KMS-11 (cell line): Measurements from ENCODE around the gene SEC22A.

Experiments
- H2AFZ ChIP-seq: fragments of 200-600 bp; sonication (generic); 2 replicates; pipeline ENCODE4 v1.6.1; 2016; ENCODE audit warnings: antibody characterized with exemption, mixed run types, low read depth
- H3K27ac ChIP-seq: fragments of 200-600 bp; sonication (generic); 2 replicates; pipeline ENCODE4 v1.6.1; 2016; ENCODE audit warnings: mild to moderate bottlenecking, mixed run types
- H3K27me3 ChIP-seq: fragments of 200-600 bp; sonication (generic); 2 replicates; pipeline ENCODE4 v1.6.1; 2017; ENCODE audit warnings: mild to moderate bottlenecking, low read depth, mixed run types, moderate library complexity; ENCODE audit not compliant: insufficient read depth
- H3K36me3 ChIP-seq: fragments of 200-600 bp; sonication (generic); 2 replicates; pipeline ENCODE4 v1.6.1; 2017; ENCODE audit warnings: mild to moderate bottlenecking, mixed run types; ENCODE audit not compliant: insufficient read depth
- H3K4me1 ChIP-seq: fragments of 200-600 bp; sonication (generic); 2 replicates; pipeline ENCODE4 v1.6.1; 2016; ENCODE audit warnings: mild to moderate bottlenecking, low read depth, mixed run types; ENCODE audit not compliant: poor library complexity, severe bottlenecking
- H3K4me2 ChIP-seq: fragments of 200-600 bp; sonication (generic); 2 replicates; pipeline ENCODE4 v1.7.0; 2016; ENCODE audit warnings: mild to moderate bottlenecking, mixed run types
- H3K4me3 ChIP-seq: fragments of 200-600 bp; sonication (generic); IDR thresholded peaks from 2 replicates; pipeline ENCODE4 v1.6.1; 2017; ENCODE audit warnings: low read depth, low read length, mixed read lengths; ENCODE audit not compliant: insufficient read depth
- H3K79me2 ChIP-seq: fragments of 200-600 bp; sonication (generic); 2 replicates; pipeline ENCODE4 v1.6.1; 2016; ENCODE audit warnings: low read depth, mixed run types; ENCODE audit not compliant: insufficient read depth
- H3K9ac ChIP-seq: fragments of 200-600 bp; sonication (generic); 2 replicates; pipeline ENCODE4 v1.6.1; 2016; ENCODE audit warnings: mild to moderate bottlenecking, mixed run types
- H4K20me1 ChIP-seq: fragments of 200-600 bp; sonication (generic); 2 replicates; pipeline ENCODE4 v1.6.1; 2016; ENCODE audit warnings: mild to moderate bottlenecking, mixed run types; ENCODE audit not compliant: insufficient read depth
- TF ChIP-seq, protein P1 (sequence below): fragments of 200-600 bp; sonication (generic); conservative IDR thresholded peaks from 2 replicates; pipeline ENCODE4 v1.6.1; 2017; ENCODE audit warnings: low read depth, mild to moderate bottlenecking, antibody characterized with exemption, low read length, moderate library complexity, mixed read lengths

Gene SEC22A

DNA sequence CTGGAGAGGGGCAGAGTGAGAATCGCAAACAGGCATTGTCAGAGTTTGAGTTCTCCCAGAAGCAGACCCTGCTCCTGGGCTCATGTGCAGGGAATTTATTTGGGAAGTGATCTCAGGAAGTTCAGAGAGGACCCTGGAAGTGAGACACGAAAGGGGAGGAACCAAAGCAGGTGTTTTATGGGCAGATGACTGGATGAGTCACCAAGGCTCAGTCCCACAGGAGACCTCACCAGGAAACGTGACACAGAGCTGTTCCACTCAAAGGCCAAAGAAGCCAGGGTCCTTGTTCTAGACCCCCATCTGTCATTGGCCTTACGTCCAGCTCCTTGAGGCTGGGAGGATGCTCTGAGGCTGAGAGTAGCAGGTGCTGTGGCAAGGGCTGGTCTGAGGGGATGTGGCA, 43.4 kb upstream of the SEC22A start:
- Histone ChIP-seq H3K9ac (no peak overlapping the region), H3K27ac (no peak overlapping the region), H3K79me2 (no peaks in the 10 kb centered on the region), H3K27me3 (no peaks in the 10 kb centered on the region), H2AFZ (no peak overlapping the region), H3K4me2 (no peak overlapping the region), H3K4me3 (no peak overlapping the region), H3K4me1 (no peaks in the 10 kb centered on the region), H3K36me3 (no peaks in the 10 kb centered on the region; the same call in 1 of the 2 replicates), H4K20me1 (no peaks in the 10 kb centered on the region)
- TF ChIP-seq, protein P1, sequence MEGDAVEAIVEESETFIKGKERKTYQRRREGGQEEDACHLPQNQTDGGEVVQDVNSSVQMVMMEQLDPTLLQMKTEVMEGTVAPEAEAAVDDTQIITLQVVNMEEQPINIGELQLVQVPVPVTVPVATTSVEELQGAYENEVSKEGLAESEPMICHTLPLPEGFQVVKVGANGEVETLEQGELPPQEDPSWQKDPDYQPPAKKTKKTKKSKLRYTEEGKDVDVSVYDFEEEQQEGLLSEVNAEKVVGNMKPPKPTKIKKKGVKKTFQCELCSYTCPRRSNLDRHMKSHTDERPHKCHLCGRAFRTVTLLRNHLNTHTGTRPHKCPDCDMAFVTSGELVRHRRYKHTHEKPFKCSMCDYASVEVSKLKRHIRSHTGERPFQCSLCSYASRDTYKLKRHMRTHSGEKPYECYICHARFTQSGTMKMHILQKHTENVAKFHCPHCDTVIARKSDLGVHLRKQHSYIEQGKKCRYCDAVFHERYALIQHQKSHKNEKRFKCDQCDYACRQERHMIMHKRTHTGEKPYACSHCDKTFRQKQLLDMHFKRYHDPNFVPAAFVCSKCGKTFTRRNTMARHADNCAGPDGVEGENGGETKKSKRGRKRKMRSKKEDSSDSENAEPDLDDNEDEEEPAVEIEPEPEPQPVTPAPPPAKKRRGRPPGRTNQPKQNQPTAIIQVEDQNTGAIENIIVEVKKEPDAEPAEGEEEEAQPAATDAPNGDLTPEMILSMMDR, result no peak

GRCh38 chr3:123158899-123159390, 42.8 kb upstream of the SEC22A start:
- Histone ChIP-seq H3K4me1 (no peaks in the 10 kb centered on the region), H3K36me3 (no peaks in the 10 kb centered on the region; the same call in 1 of the 2 replicates)

GRCh38 chr3:123159926-123160635, 41.7 kb upstream of the SEC22A start:
- Histone ChIP-seq H3K4me1 (no peaks in the 10 kb centered on the region), H3K27me3 (no peaks in the 10 kb centered on the region), H2AFZ (no peak overlapping the region), H4K20me1 (no peaks in the 10 kb centered on the region), H3K4me3 (no peak overlapping the region), H3K4me2 (no peak overlapping the region), H3K9ac (no peak overlapping the region), H3K27ac (no peak overlapping the region), H3K79me2 (no peaks in the 10 kb centered on the region), H3K36me3 (peaks cover 7% of the 10 kb centered on the region; the same call in 1 of the 2 replicates)
- TF ChIP-seq, protein P1, result no peak

More at GRCh38 chr3:123158899-123159390, 42.8 kb upstream of the SEC22A start:
- Histone ChIP-seq H2AFZ (no peak overlapping the region), H3K4me2 (no peak overlapping the region), H3K27ac (no peak overlapping the region), H3K27me3 (no peaks in the 10 kb centered on the region), H3K79me2 (no peaks in the 10 kb centered on the region), H3K9ac (no peak overlapping the region), H3K4me3 (no peak overlapping the region), H4K20me1 (no peaks in the 10 kb centered on the region)
- TF ChIP-seq, protein P1, result no peak

DNA sequence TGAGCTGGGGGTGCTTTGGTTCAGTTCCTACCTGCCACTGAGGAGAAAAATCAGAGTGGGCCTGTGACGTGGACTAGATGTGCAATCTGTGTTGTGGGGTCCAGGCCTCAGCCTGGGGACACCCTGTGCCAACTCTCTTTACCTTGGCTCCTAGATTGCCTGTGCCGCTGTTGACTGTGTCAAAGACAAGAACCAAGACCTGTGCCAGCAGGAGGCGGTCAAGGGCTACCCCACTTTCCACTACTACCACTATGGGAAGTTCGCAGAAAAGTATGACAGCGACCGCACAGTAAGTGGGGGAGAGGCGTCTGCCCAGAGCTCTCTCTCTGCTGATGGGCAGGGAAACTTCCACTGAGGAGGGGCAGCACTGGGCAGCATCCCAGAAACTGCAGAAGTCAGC, 40.6 kb upstream of the SEC22A start:
- Histone ChIP-seq H3K9ac (no peak overlapping the region), H3K36me3 (peaks cover 7% of the 10 kb centered on the region; the same call in 1 of the 2 replicates), H3K27me3 (no peaks in the 10 kb centered on the region), H4K20me1 (no peaks in the 10 kb centered on the region), H3K4me2 (no peak overlapping the region), H3K4me1 (no peaks in the 10 kb centered on the region), H3K4me3 (no peak overlapping the region), H3K79me2 (no peaks in the 10 kb centered on the region), H3K27ac (no peak overlapping the region), H2AFZ (no peak overlapping the region)
- TF ChIP-seq, protein P1, result no peak; the same call in 1 of the 2 replicates
